CD14-positive monocyte (primary cell): ENCODE results near the gene SCN1B. TPM values are rescaled to one million over a fixed set of nuclear protein-coding genes. Genes with fewer than 3 reads are reported as not detected.
"Not testable (repeated sequence)": the region's sequence is repeated elsewhere in the genome, so short reads cannot be mapped to it uniquely, and the experiment has no call there.

ENCODE experiments used
- DNase-seq, 3 donors: peaks; one replicate each; pipeline ENCODE4 v3.0.0-alpha.2; 2011 to 2022
- H2AFZ ChIP-seq: 2 replicates; pipeline ENCODE4 v1.6.0; 2012; ENCODE audit warnings: mild to moderate bottlenecking, low read depth, low read length, inconsistent platforms; ENCODE audit not compliant: insufficient read depth, poor library complexity, severe bottlenecking
- H3K27ac ChIP-seq, 2 donors: 1 replicate in 1 of 2; 2 replicates in 1 of 2; pipeline ENCODE4 v1.5.1; 2012 to 2013; ENCODE audit warnings: low read length in 2 of 2, control low read depth in 1 of 2, inconsistent platforms in 1 of 2, low read depth in 1 of 2, mild to moderate bottlenecking in 1 of 2
- H3K27me3 ChIP-seq, 2 donors: one replicate each; pipeline versions ENCODE4 v1.6.0 to v1.6.1; 2011 to 2013; ENCODE audit warnings: low read length in 2 of 2; ENCODE audit not compliant: control insufficient read depth in 2 of 2, insufficient read depth in 2 of 2
- H3K36me3 ChIP-seq, 2 donors: replicated peaks in 1 of 2; 1 replicate in 1 of 2; 2 replicates in 1 of 2; pipeline versions ENCODE4 v1.5.1 to v1.6.1; 2012 to 2013; ENCODE audit warnings: low read length in 2 of 2, control low read depth in 1 of 2, inconsistent platforms in 1 of 2, mild to moderate bottlenecking in 1 of 2; ENCODE audit not compliant: insufficient read depth in 2 of 2, control insufficient read depth in 1 of 2
- H3K4me1 ChIP-seq, 2 donors: 1 replicate in 1 of 2; 2 replicates in 1 of 2; pipeline versions ENCODE4 v1.5.1 to v1.6.1; 2012 to 2013; ENCODE audit warnings: low read length in 2 of 2, control low read depth in 1 of 2, inconsistent platforms in 1 of 2, mild to moderate bottlenecking in 1 of 2, moderate library complexity in 1 of 2; ENCODE audit not compliant: insufficient read depth in 2 of 2, control insufficient read depth in 1 of 2
- H3K4me2 ChIP-seq: replicated peaks from 2 replicates; pipeline ENCODE3; 2012; ENCODE audit warnings: low read length, moderate library complexity, mild to moderate bottlenecking; ENCODE audit not compliant: poor library complexity, severe bottlenecking; ENCODE audit errors: extremely low read depth
- H3K4me3 ChIP-seq, 3 experiments: fragments of 200-600 bp in 1 of 3; sonication (generic) in 1 of 3; replicated peaks in 1 of 3; 1 replicate in 2 of 3; 2 replicates in 1 of 3; pipeline ENCODE4 v1.5.1; 2011 to 2013; ENCODE audit warnings: low read length in 3 of 3, mild to moderate bottlenecking in 3 of 3, control low read depth in 2 of 3, low read depth in 2 of 3, inconsistent platforms in 1 of 3, moderate library complexity in 1 of 3
- H3K79me2 ChIP-seq: 2 replicates; pipeline ENCODE4 v1.6.0; 2012; ENCODE audit warnings: mild to moderate bottlenecking, control low read depth, inconsistent platforms, low read length, moderate library complexity; ENCODE audit not compliant: insufficient read depth
- H3K9ac ChIP-seq: 2 replicates; pipeline ENCODE4 v1.6.0; 2017; ENCODE audit warnings: low read length, mild to moderate bottlenecking; ENCODE audit not compliant: insufficient read depth, poor library complexity, severe bottlenecking
- H3K9me3 ChIP-seq, 2 donors: replicated peaks in 1 of 2; 1 replicate in 1 of 2; 2 replicates in 1 of 2; pipeline versions ENCODE4 v1.5.1 to v1.6.1; 2012 to 2013; ENCODE audit warnings: low read length in 2 of 2, control low read depth in 1 of 2; ENCODE audit not compliant: control insufficient read depth in 1 of 2, insufficient read depth in 1 of 2
- H4K20me1 ChIP-seq: 2 replicates; pipeline ENCODE4 v1.6.0; 2012; ENCODE audit warnings: mild to moderate bottlenecking, low read length, control low read depth, moderate library complexity; ENCODE audit not compliant: insufficient read depth
- H3K27ac Mint-ChIP-seq, 7 donors: one replicate each; pipeline ENCODE4 v1.8.0; 2020; ENCODE audit warnings: mild to moderate bottlenecking in 7 of 7, mixed read lengths in 7 of 7, moderate library complexity in 6 of 7, inconsistent platforms in 2 of 7
- H3K27me3 Mint-ChIP-seq, 3 donors: one replicate each; pipeline ENCODE4 v1.8.0; 2021 to 2022; ENCODE audit warnings: low read depth in 3 of 3, mild to moderate bottlenecking in 3 of 3, mixed read lengths in 3 of 3, moderate library complexity in 3 of 3, inconsistent platforms in 1 of 3
- H3K36me3 Mint-ChIP-seq, 2 donors: one replicate each; pipeline ENCODE4 v1.8.0; 2020; ENCODE audit warnings: mixed read lengths in 2 of 2, inconsistent platforms in 1 of 2, mild to moderate bottlenecking in 1 of 2
- H3K4me1 Mint-ChIP-seq: one replicate; pipeline ENCODE4 v1.8.0; 2020; ENCODE audit warnings: mild to moderate bottlenecking, mixed read lengths
- H3K4me3 Mint-ChIP-seq, 2 donors: one replicate each; pipeline ENCODE4 v1.8.0; 2020; ENCODE audit warnings: mild to moderate bottlenecking in 2 of 2, mixed read lengths in 2 of 2, moderate library complexity in 1 of 2
- H3K9me3 Mint-ChIP-seq, 7 donors: one replicate each; pipeline ENCODE4 v1.8.0; 2020 to 2022; ENCODE audit warnings: mixed read lengths in 7 of 7, mild to moderate bottlenecking in 6 of 7, moderate library complexity in 6 of 7, inconsistent platforms in 2 of 7
- CTCF ChIP-seq: fragments of 200-600 bp; IDR thresholded peaks from one replicate; pipeline ENCODE4 v1.8.0; 2022; ENCODE audit warnings: antibody characterized with exemption, mild to moderate bottlenecking
- WGBS: methylation state at CpG from one replicate; pipeline ENCODE4 v1.1.5; 2013; ENCODE audit warnings: missing lambda C conversion rate; ENCODE audit not compliant: insufficient coverage; 5-methylcytosine and 5-hydroxymethylcytosine counted together
- intact Hi-C, 2 donors: fragments of 100-400 bp; cut with micrococcal nuclease; formaldehyde crosslinking; loops; one replicate each; pipeline versions ENCODE4 v1.15.0 to v1.15.1; 2023
- polyA plus RNA-seq, 3 donors: library from polyadenylated mRNA; depleted of rRNA in 1 of 3; unstranded in 2 of 3; stranded (reverse) in 1 of 3; fragments of 300-500 nt in 2 of 3; fragments of >200 nt in 1 of 3; fragmentation: Illumina TruSeq in 2 of 3; gene quantifications; 1 replicate in 2 of 3; 2 replicates in 1 of 3; pipeline ENCODE4 v1.2.3, GENCODE V29; 2012 to 2021

SCN1B gene
- polyA plus RNA-seq, 3 donors, result 0.08 to 0.68 TPM; not detected in 1

GRCh38 chr19:34995551-34995950, 34.7 kb upstream of the SCN1B start:
- peaks cover 3 to 4% (median 3%) of the 10 kb centered on the region in 3 donors for H3K27me3 Mint-ChIP-seq
- peaks cover 0 to 8% (median 3%) of the 10 kb centered on the region in 7 donors for H3K9me3 Mint-ChIP-seq
- H3K27ac Mint-ChIP-seq, result no peak overlapping the region
- peaks cover 0 to 8% of the 10 kb centered on the region in 2 donors for H3K9me3 ChIP-seq
- peaks cover 41 to 45% of the 10 kb centered on the region in 2 donors for H3K4me1 ChIP-seq
- no peak for TF ChIP-seq CTCF
- no peak overlapping the region for H3K27ac ChIP-seq
- no peak for DNase-seq
- no peaks in the 10 kb centered on the region for H4K20me1 ChIP-seq
- no peak overlapping the region for H3K4me3 Mint-ChIP-seq
- no peak overlapping the region for H3K9ac ChIP-seq
- no peak overlapping the region for H2AFZ ChIP-seq
- H3K27me3 ChIP-seq, result no peaks in the 10 kb centered on the region
- WGBS, result 100% methylated on average over 2 of the region's 8 CpGs
- H3K36me3 Mint-ChIP-seq, result no peaks in the 10 kb centered on the region
- no peak overlapping the region for H3K4me3 ChIP-seq
- H3K4me2 ChIP-seq, result no peak overlapping the region
- no peaks in the 10 kb centered on the region for H3K36me3 ChIP-seq
- intact Hi-C loops, result no loop called here
- peaks cover 39% of the 10 kb centered on the region for H3K4me1 Mint-ChIP-seq
- H3K79me2 ChIP-seq, result peaks cover 9% of the 10 kb centered on the region

- H3K27me3 ChIP-seq, result no peaks in the 10 kb centered on the region
- H3K4me2 ChIP-seq, result peak overlapping the region; percentile 32
- H4K20me1 ChIP-seq, result peaks cover 4% of the 10 kb centered on the region
- H3K9me3 ChIP-seq, result peaks cover 0 to 8% of the 10 kb centered on the region in 2 donors
- H3K79me2 ChIP-seq, result peaks cover 25% of the 10 kb centered on the region
- peak overlapping the region in 1 of 2 donors; percentile 6 for H3K4me3 Mint-ChIP-seq
- TF ChIP-seq CTCF, result no peak
- no peak for DNase-seq
- H3K4me3 ChIP-seq, result peak overlapping the region in 1 of 3 experiments; percentile 0
- H3K9me3 Mint-ChIP-seq, result peaks cover 0 to 10% (median 3%) of the 10 kb centered on the region in 7 donors
- peak overlapping the region; percentile 20 to 85 (median 68) for H3K27ac Mint-ChIP-seq
- peaks cover 1 to 4% (median 3%) of the 10 kb centered on the region in 3 donors for H3K27me3 Mint-ChIP-seq
- WGBS, result 20% methylated on average over 2 of the region's 8 CpGs
- H3K36me3 ChIP-seq, result no peaks in the 10 kb centered on the region
- H2AFZ ChIP-seq, result peak overlapping the region; percentile 41
- peaks cover 2 to 4% of the 10 kb centered on the region in 2 donors for H3K36me3 Mint-ChIP-seq
- H3K9ac ChIP-seq, result no peak overlapping the region
- peaks cover 46% of the 10 kb centered on the region for H3K4me1 Mint-ChIP-seq
- peak overlapping the region in 1 of 2 donors; percentile 52 for H3K27ac ChIP-seq
- intact Hi-C loops, result no loop called here
- peaks cover 55 to 57% of the 10 kb centered on the region in 2 donors for H3K4me1 ChIP-seq
Observed at GRCh38 chr19:34997071-34997617, 33.1 kb upstream of the SCN1B start.

- H3K9me3 ChIP-seq, H3K4me2 ChIP-seq, H3K36me3 ChIP-seq, H2AFZ ChIP-seq, H3K4me3 ChIP-seq, H4K20me1 ChIP-seq, H3K4me3 Mint-ChIP-seq, DNase-seq, H3K9me3 Mint-ChIP-seq, H3K9ac ChIP-seq, H3K27me3 ChIP-seq, H3K27me3 Mint-ChIP-seq, intact Hi-C loops: not testable (repeated sequence)
- Histone ChIP-seq H3K27ac (peak overlapping the region in 1 of 2 donors; percentile 23), H3K79me2 (peaks cover 36% of the 10 kb centered on the region), H3K4me1 (peaks cover 65 to 67% of the 10 kb centered on the region in 2 donors)
- Mint-ChIP-seq H3K4me1 (peaks cover 57% of the 10 kb centered on the region), H3K27ac (peak overlapping the region in 1 of 7 donors; percentile 45), H3K36me3 (peaks cover 2 to 11% of the 10 kb centered on the region in 2 donors)
- WGBS, result no CpG with 5 or more reads among the region's 7 CpGs
Observed at GRCh38 chr19:34998224-34998623, 32.0 kb upstream of the SCN1B start.
